HG02759 (cell line): ENCODE measurements around the gene CD55.
A peak's percentile ranks its signal among the peaks of the same experiment; 100 is the strongest.
"Not testable (repeated sequence)": the region's sequence is repeated elsewhere in the genome, so short reads cannot be mapped to it uniquely, and the experiment has no call there.

Source experiments
- ATAC-seq: cut with Tn5 transposase; IDR thresholded peaks from one replicate; pipeline ENCODE4 v1.9.1; 2021; ENCODE audit warnings: mild to moderate bottlenecking, moderate library complexity; ENCODE audit not compliant: unreplicated experiment

The CD55 gene

GRCh38 chr1:207304710-207305488 is 16.6 kb upstream of the CD55 start:
- ATAC-seq = no peak

- ATAC-seq = no peak
These were observed 16.0 kb upstream of the CD55 start for GRCh38 chr1:207305489-207305873.

- ATAC-seq = no peak
These were observed 15.5 kb upstream of the CD55 start for GRCh38 chr1:207306023-207306422.

DNA sequence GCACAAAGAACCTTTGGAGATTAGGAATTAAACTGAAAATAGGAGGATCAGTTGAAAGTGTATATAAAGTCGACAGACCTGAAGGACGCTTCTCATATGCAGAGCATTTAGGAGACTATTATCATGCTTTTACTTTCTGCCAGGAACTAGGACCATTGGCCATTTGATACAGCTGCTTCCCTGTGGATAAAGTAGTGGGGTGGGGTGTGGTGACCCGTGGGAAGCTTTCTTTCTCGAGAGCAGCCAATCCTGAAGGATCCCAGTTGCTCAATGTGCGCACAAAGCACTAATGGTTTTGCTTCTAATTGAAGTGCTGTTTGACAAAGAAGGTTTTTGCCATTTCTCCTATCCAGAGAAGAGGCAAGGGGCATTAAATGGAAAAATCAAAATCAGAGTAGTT is 14.9 kb upstream of the CD55 start:
- no peak for ATAC-seq

- no peak for ATAC-seq
These were observed 12.9 kb upstream of the CD55 start for GRCh38 chr1:207308451-207309190.

DNA sequence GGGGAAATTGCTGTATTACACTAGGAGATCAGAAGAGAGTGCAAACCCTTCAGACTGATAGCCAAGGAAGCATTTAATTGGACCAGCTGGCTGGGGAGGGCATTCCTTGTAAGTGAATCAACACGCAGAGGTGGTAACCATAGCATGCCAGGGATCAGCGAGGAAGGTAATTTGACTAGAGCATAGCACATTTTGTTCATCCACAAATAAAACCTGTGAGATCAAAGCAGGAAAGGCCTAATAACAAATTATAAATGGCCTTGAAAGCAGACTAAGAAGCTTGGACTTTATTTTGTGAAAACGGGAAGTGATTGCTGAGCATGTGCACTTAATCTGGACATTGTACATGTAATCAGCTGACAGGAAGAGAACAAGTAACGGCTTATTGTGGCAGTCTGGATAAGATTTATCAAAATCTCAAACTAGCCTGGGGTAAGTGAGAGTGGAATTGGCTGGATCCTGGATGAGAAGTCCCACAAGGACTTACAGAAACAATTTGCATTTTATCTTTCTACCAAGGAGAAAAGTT is 11.7 kb upstream of the CD55 start:
- ATAC-seq = no peak

GRCh38 chr1:207311888-207312603 is 9.4 kb upstream of the CD55 start:
- no peak for ATAC-seq

- no peak for ATAC-seq
These were observed 8.9 kb upstream of the CD55 start for GRCh38 chr1:207312604-207312920.

- ATAC-seq = no peak
These were observed 8.3 kb upstream of the CD55 start for GRCh38 chr1:207313131-207313530.

- ATAC-seq = no peak
These were observed 6.7 kb upstream of the CD55 start for GRCh38 chr1:207314816-207315215.

- ATAC-seq = no peak
These were observed 6.0 kb upstream of the CD55 start for GRCh38 chr1:207315435-207315834.

DNA sequence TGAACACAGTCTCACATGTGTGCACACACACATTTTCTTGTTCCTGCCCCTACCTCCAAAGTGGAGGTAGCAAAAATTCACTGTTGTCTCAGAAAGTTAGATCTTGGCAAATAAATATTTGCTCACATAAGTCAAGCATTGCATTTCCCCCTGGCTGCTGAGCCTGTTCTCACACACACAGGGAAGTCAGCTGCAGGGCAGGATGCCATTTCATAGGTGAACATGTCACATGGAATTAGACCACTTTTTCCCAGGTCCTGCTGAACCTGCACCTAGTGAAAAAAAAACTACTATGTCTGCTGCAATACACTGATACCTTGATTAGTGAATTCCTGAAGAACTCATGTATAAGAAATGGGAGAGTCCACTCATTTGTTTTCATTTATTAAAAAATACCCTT is 5.3 kb upstream of the CD55 start:
- ATAC-seq = no peak

GRCh38 chr1:207316622-207317391 is 4.7 kb upstream of the CD55 start:
- no peak for ATAC-seq

GRCh38 chr1:207317561-207317960 is 3.9 kb upstream of the CD55 start:
- no peak for ATAC-seq

DNA sequence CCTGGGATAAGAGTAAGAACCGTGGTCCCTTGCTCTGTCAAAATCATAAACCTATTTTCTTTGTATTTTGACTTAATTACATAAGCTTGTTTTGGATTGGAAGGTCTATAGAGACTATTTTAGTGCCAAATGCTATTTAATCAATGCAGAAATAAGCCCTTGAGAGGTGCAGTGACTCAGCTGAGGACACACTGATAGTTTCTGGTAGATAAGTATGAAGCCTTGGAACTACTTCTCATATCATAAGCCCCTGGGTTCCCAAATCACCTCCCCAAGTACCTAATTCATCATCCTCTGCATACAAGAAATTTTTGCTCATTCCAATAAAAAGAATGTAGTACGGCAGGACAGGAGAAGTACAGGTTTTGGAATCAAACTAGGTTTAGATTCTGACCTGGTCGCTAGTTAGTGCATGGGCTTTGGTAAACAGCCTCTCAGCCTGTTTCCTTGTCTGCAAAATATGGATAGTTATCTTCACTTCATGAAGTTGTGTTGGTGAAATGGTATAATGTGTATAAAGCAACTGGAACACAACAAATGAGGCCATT is 3.3 kb upstream of the CD55 start:
- no peak for ATAC-seq

DNA sequence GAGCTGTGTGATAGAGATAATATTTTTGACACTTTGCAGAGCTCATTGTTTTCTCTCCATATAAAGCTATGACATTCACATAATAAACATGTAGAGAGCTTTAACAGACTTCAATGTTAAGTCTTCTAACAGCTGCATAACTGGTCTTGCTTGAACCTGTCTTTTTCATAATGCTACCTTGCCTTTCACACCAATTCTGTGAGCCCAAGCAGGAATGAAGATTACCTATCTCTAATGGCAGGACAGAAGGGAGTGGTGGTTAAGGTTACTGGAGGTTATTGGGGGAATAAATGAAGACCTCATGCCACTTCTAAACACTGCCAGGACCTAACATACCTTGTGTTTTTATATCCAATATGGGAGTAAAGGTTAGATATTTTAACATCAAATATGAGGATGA is 2.3 kb upstream of the CD55 start:
- ATAC-seq = no peak

GRCh38 chr1:207320105-207320504 is 1.4 kb upstream of the CD55 start:
- ATAC-seq = not testable (repeated sequence)

DNA sequence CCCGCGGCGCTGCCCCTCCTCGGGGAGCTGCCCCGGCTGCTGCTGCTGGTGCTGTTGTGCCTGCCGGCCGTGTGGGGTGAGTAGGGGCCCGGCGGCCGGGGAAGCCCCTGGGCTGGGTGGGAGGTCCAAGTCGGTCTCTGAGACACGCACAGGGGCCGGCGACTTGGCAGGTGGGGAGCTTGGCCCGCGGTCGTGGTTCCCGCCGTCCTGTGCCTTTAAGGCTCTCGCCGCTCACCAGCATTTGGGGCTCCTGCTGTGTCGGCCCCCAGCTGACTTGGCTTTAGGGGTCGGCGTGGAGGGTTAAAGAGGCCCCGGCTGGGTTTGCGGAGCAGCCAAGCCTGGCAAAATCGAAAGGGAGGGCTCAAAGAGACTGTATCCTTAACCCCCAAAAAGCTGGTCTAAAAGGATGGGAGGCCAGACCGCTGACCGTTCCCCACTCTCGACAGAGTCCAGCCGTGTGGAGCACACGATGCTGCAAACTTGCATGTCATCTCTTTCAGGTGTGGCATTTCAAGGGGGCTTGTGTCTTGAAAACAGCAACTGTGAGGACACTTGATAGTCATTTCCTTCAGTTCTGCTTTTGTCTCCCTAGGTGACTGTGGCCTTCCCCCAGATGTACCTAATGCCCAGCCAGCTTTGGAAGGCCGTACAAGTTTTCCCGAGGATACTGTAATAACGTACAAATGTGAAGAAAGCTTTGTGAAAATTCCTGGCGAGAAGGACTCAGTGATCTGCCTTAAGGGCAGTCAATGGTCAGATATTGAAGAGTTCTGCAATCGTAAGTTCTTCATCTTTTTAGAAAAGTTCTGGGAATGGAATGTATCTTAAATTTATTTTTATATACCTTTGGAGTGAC is 540 bp downstream of the CD55 start:
- peak; percentile 54 for ATAC-seq

- no peak for ATAC-seq
These were observed 2.1 kb downstream of the CD55 start for GRCh38 chr1:207323425-207324225.
